Smooth muscle cell (in vitro differentiated cells): Measurements from ENCODE around the gene CCNY. TPM values are rescaled to one million over a fixed set of nuclear protein-coding genes. Genes with fewer than 3 reads are reported as not detected.

Source experiments
- DNase-seq: peaks from one replicate; lab custom pipeline; 2025; ENCODE audit not compliant: unreplicated experiment; lab: John Stamatoyannopoulos, UW
- H2AFZ ChIP-seq: fragments of 200-600 bp; sonication (generic); 2 replicates; pipeline ENCODE4 v1.6.0; 2016; ENCODE audit warnings: antibody characterized with exemption, low read depth, mild to moderate bottlenecking
- H3F3A ChIP-seq: fragments of 200-600 bp; sonication (generic); 2 replicates; pipeline ENCODE4 v1.6.0; 2017; ENCODE audit warnings: antibody characterized with exemption, low read depth
- H3K27ac ChIP-seq: fragments of 200-600 bp; sonication (generic); 2 replicates; pipeline ENCODE4 v1.5.1; 2016; ENCODE audit warnings: low read depth, mild to moderate bottlenecking
- H3K27me3 ChIP-seq: fragments of 200-600 bp; sonication (generic); 2 replicates; pipeline ENCODE4 v1.6.1; 2016; ENCODE audit warnings: low read depth, mild to moderate bottlenecking
- H3K36me3 ChIP-seq: fragments of 200-600 bp; sonication (generic); 2 replicates; pipeline ENCODE4 v1.5.1; 2016; ENCODE audit warnings: low read depth
- H3K4me1 ChIP-seq: fragments of 200-600 bp; sonication (generic); 2 replicates; pipeline ENCODE4 v1.5.1; 2016; ENCODE audit warnings: low read depth
- H3K4me2 ChIP-seq: fragments of 200-600 bp; sonication (generic); 2 replicates; pipeline ENCODE4 v1.6.0; 2016; ENCODE audit warnings: mild to moderate bottlenecking
- H3K4me3 ChIP-seq: fragments of 200-600 bp; sonication (generic); 2 replicates; pipeline ENCODE4 v1.5.1; 2016; ENCODE audit warnings: mild to moderate bottlenecking
- H3K79me2 ChIP-seq: fragments of 200-600 bp; sonication (generic); 2 replicates; pipeline ENCODE4 v1.6.0; 2016; ENCODE audit warnings: low read depth, mild to moderate bottlenecking
- H3K9ac ChIP-seq: fragments of 200-600 bp; sonication (generic); 2 replicates; pipeline ENCODE4 v1.6.0; 2016; ENCODE audit warnings: low read depth
- H3K9me3 ChIP-seq: fragments of 200-600 bp; sonication (generic); replicated peaks from 2 replicates; pipeline ENCODE4 v1.5.1; 2016; ENCODE audit warnings: low read depth
- H4K20me1 ChIP-seq: fragments of 200-600 bp; sonication (generic); 2 replicates; pipeline ENCODE4 v1.6.0; 2016; ENCODE audit warnings: low read depth
- WGBS: methylation state at CpG from one replicate; pipeline ENCODE4 v1.1.7; 2016; ENCODE audit warnings: low lambda C conversion rate; 5-methylcytosine and 5-hydroxymethylcytosine counted together
- polyA plus RNA-seq: library from polyadenylated mRNA; unstranded; fragments of >200 nt; fragmentation: Nextera tagmentation; extraction: Ambion mirVana; gene quantifications from 2 replicates; pipeline ENCODE4 v1.2.1, GENCODE V29; 2016
- total RNA-seq: library from RNA; depleted of rRNA; stranded (reverse); fragments of >200 nt; gene quantifications from 2 replicates; pipeline ENCODE4 v1.2.3, GENCODE V29; 2014
- TF ChIP-seq, protein P1 (sequence below): fragments of 200-600 bp; sonication (generic); IDR thresholded peaks from 2 replicates; pipeline ENCODE4 v1.5.1; 2017; ENCODE audit warnings: borderline replicate concordance, mild to moderate bottlenecking, antibody characterized with exemption; ENCODE audit not compliant: insufficient read depth, poor library complexity, severe bottlenecking

CCNY gene
- total and polyA plus RNA-seq, 2 experiments from 2014 or later, result 46.9 to 57.5 TPM

DNA sequence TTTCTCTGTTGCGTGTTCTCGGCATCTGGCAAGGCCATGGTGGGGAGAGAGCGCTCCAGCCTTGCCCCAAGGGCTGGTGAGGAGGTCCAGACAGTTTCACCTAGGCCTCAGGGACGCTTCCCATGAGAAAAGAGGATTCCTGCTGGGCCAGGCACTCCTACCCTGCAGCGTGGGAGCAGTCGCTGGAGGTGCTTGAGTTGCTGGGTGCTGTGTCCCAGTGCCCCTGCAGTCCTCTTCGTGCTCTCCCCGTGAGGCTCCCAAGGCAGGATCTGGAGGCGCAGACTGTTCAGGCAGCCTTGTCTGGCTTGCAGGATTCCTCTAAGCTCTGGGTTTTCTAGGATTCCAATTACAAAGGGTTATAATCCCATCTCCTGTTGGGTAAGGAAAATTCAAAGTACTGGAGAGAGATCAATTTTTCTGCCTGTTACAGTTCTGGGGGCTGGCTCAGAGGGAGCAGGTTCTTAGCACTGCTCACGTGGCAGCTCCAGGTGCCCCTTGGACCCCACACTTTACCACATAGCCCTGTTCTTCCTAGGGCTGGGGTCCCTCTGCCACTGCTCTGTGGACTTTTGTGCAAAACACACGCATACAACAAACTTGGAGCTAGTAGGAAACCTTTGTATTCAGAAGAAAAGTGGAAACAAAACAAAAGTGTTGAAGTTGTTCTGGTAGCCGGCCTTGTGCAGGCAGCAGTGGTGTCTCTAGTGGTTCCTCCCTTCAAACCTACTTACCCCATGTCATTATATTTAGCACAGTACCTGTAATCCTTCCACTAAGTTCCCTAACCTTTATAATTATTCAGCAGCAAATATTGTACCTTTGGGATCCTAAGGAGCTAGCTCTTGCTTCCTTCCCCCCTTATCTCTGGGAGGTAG, 60.5 kb downstream of the CCNY start:
- Histone ChIP-seq H3K36me3 (no peaks in the 10 kb centered on the region), H3K9me3 (no peaks in the 10 kb centered on the region), H3K27ac (no peak overlapping the region), H3K79me2 (peaks cover 96% of the 10 kb centered on the region), H4K20me1 (peaks cover 96% of the 10 kb centered on the region), H3K27me3 (no peaks in the 10 kb centered on the region), H2AFZ (no peak overlapping the region), H3F3A (no peaks in the 10 kb centered on the region), H3K4me3 (no peak overlapping the region), H3K4me1 (peaks cover 16% of the 10 kb centered on the region), H3K4me2 (no peak overlapping the region), H3K9ac (no peak overlapping the region)
- WGBS, result 80% methylated on average over 12 of the region's 12 CpGs
- no peak for DNase-seq
- TF ChIP-seq, protein P1, sequence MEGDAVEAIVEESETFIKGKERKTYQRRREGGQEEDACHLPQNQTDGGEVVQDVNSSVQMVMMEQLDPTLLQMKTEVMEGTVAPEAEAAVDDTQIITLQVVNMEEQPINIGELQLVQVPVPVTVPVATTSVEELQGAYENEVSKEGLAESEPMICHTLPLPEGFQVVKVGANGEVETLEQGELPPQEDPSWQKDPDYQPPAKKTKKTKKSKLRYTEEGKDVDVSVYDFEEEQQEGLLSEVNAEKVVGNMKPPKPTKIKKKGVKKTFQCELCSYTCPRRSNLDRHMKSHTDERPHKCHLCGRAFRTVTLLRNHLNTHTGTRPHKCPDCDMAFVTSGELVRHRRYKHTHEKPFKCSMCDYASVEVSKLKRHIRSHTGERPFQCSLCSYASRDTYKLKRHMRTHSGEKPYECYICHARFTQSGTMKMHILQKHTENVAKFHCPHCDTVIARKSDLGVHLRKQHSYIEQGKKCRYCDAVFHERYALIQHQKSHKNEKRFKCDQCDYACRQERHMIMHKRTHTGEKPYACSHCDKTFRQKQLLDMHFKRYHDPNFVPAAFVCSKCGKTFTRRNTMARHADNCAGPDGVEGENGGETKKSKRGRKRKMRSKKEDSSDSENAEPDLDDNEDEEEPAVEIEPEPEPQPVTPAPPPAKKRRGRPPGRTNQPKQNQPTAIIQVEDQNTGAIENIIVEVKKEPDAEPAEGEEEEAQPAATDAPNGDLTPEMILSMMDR, result no peak

DNA sequence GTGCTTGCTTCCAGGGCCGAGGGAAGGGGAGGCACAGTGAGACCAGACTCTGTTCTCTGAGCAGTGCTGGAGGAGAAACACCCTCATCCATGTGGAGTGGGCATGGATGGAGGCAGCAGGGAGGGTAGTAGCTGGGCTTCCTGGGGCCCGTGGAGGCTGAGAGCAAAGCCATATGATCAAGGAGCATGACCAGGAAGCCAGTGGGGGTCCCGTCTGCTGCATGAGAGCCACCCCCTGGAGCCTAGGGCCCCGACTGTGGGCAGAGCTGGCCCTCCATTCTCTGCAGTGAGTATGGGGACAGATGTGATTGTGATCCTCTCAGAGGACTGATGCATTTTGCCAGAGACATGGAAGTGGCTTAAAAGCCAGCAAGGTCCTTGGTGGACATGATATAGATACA, 61.6 kb downstream of the CCNY start:
- peaks cover 16% of the 10 kb centered on the region for H3K4me1 ChIP-seq
- 96% methylated on average over 4 of the region's 4 CpGs for WGBS
- H3K4me3 ChIP-seq, result no peak overlapping the region
- no peak for DNase-seq
- H2AFZ ChIP-seq, result no peak overlapping the region
- H3K27ac ChIP-seq, result no peak overlapping the region
- no peak overlapping the region for H3K4me2 ChIP-seq
- no peaks in the 10 kb centered on the region for H3K9me3 ChIP-seq
- no peaks in the 10 kb centered on the region for H3K36me3 ChIP-seq
- no peak overlapping the region for H3K9ac ChIP-seq
- H3K27me3 ChIP-seq, result no peaks in the 10 kb centered on the region
- no peaks in the 10 kb centered on the region for H3F3A ChIP-seq
- H3K79me2 ChIP-seq, result peaks cover 96% of the 10 kb centered on the region
- peaks cover 95% of the 10 kb centered on the region for H4K20me1 ChIP-seq
- TF ChIP-seq, protein P1, result no peak

DNA sequence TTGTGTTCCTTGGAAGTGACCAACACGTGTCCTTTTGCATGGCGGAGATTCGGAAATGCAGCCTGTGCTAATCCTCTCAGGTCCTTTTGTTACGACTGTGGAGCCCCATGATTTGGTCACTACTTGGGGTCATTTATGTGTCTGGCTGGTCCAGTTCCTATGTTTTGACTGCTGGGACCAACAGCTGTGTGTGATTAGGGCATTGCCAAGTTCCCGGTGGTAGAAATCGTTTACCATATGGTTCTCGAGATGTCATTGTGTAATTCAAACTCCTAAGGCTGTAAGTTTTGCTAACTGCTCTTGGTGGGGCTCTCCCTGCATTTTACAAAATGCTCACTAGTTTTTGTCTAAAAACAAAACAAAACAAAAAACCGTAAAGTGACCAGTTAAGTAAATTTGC, 62.0 kb downstream of the CCNY start:
- WGBS, result 79% methylated on average over 8 of the region's 8 CpGs
- H3K9ac ChIP-seq, result no peak overlapping the region
- no peaks in the 10 kb centered on the region for H3K9me3 ChIP-seq
- no peaks in the 10 kb centered on the region for H3F3A ChIP-seq
- no peaks in the 10 kb centered on the region for H3K27me3 ChIP-seq
- H2AFZ ChIP-seq, result no peak overlapping the region
- TF ChIP-seq, protein P1, result no peak
- no peak overlapping the region for H3K4me3 ChIP-seq
- H3K79me2 ChIP-seq, result peaks cover 95% of the 10 kb centered on the region
- H3K27ac ChIP-seq, result peak overlapping the region; percentile 22
- H3K36me3 ChIP-seq, result no peaks in the 10 kb centered on the region
- H3K4me1 ChIP-seq, result peaks cover 15% of the 10 kb centered on the region
- no peak for DNase-seq
- no peak overlapping the region for H3K4me2 ChIP-seq
- H4K20me1 ChIP-seq, result peaks cover 91% of the 10 kb centered on the region
